Stimulated activated CD4-positive, alpha-beta T cell treated with anti-CD3 and anti-CD28 coated beads, Interleukin-1b, Interleukin-23, amount 100 ng/mL, for 1 hour (primary cell): Measurements from ENCODE around the gene NOL3.

Experiments
- DNase-seq, 2 donors: peaks; one replicate each; pipeline ENCODE4 v3.0.0-alpha.2; 2020; ENCODE audit warnings: low read depth in 2 of 2

NOL3 gene

GRCh38 chr16:67206129-67206837, 35.9 kb downstream of the NOL3 start:
- DNase-seq = no peak

- DNase-seq = no peak
Observed at GRCh38 chr16:67206838-67207248, 36.5 kb downstream of the NOL3 start.

GRCh38 chr16:67207249-67208091, 37.1 kb downstream of the NOL3 start:
- no peak for DNase-seq

GRCh38 chr16:67208154-67208896, 38.0 kb downstream of the NOL3 start:
- no peak for DNase-seq

GRCh38 chr16:67209565-67209964, 39.2 kb downstream of the NOL3 start:
- DNase-seq = no peak

- no peak for DNase-seq
Observed at GRCh38 chr16:67210069-67210937, 40.0 kb downstream of the NOL3 start.

GRCh38 chr16:67211674-67212073, 41.3 kb downstream of the NOL3 start:
- no peak for DNase-seq

GRCh38 chr16:67212766-67213165, 42.4 kb downstream of the NOL3 start:
- DNase-seq = no peak

GRCh38 chr16:67213197-67214019, 43.1 kb downstream of the NOL3 start:
- DNase-seq = no peak

GRCh38 chr16:67215706-67216105, 45.4 kb downstream of the NOL3 start:
- DNase-seq = no peak

- DNase-seq = no peak
Observed at GRCh38 chr16:67216612-67217490, 46.5 kb downstream of the NOL3 start.

- no peak for DNase-seq
Observed at GRCh38 chr16:67223992-67224391, 53.7 kb downstream of the NOL3 start.
